Fibroblast of lung (primary cell): Measurements from ENCODE around the gene LOC128125822.

ENCODE experiments used
- CTCF ChIP-seq, 2 donors: IDR thresholded peaks in 1 of 2; conservative IDR thresholded peaks in 1 of 2; 1 replicate in 1 of 2; 2 replicates in 1 of 2; pipeline ENCODE4 v1.5.1; 2011 to 2012; ENCODE audit warnings: low read length in 2 of 2, control low read depth in 1 of 2, inconsistent platforms in 1 of 2, low read depth in 1 of 2, mild to moderate bottlenecking in 1 of 2
- EZH2 ChIP-seq: IDR thresholded peaks from 2 replicates; pipeline ENCODE4 v1.5.1; 2012; ENCODE audit warnings: low read length, control low read depth, mild to moderate bottlenecking; ENCODE audit errors: missing control alignments

GRCh38 chr6:63529498-63529897 lies 42.8 kb upstream of the LOC128125822 start:
- TF ChIP-seq CTCF (conservative IDR thresholded peaks at IDR 0.05 in 1 of 2, IDR thresholded peaks at IDR 0.05 in 1 of 2; ENCODE audit: low read depth in 1 of 2, low read length in 2 of 2) (no peak), EZH2 (no peak)
